Panc1 (cell line): ENCODE results near the gene MAGIX.

Experiments
- CTCF ChIP-seq: fragments of 450-650 bp; IDR thresholded peaks from 2 replicates; pipeline ENCODE4 v1.5.1; 2017; ENCODE audit warnings: mild to moderate bottlenecking
- REST ChIP-seq, 2 experiments: IDR thresholded peaks; 2 replicates each; pipeline ENCODE4 v1.6.1; 2011 to 2012; ENCODE audit warnings: low read depth in 2 of 2, control low read depth in 1 of 2, low read length in 1 of 2, mild to moderate bottlenecking in 1 of 2, moderate library complexity in 1 of 2; ENCODE audit not compliant: insufficient read depth in 1 of 2

- TF ChIP-seq CTCF (no peak), REST (IDR thresholded peaks at IDR 0.05; ENCODE audit: insufficient read depth in 1 of 2, low read depth in 2 of 2, low read length in 1 of 2) (no peak)
Measured at GRCh38 chrX:49139713-49140112, 22.8 kb upstream of the MAGIX start.
